Globus pallidus (tissue), 1 donor: ENCODE data around the gene LCE7A.

ENCODE experiments used
- DNase-seq: peaks from one replicate; pipeline ENCODE4 v3.0.0-alpha.2; 2015; ENCODE audit warnings: low spot score

Gene LCE7A, protein sequence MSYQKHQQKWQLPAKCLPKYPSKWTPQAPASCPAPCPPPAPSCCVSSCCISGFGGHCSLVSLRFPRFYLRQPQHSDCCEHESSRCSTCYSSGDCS

DNA sequence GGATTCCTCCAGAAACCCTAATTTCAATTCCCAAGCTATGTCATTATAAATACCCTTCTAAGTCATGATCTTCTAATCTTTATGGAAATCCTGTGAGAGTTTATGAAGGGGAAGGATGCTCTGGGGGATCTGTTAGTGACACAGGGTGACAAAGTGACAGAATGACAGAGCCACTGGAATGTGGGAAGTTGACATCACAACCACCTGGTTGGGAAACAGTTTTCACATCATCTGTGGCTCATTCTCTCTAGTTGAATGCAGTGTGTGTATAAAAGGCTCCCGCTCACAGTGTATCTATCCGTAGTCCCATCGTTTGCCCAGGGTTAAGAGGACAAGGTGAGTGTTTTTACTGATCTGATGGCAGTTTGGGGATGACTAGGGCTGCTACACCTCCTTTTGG, at the start of gene LCE7A:
Gene LCE7A, plus strand, starts transcription at position 301 of the 400 bp plus-strand sequence. CDS start 702 bp downstream, outside the sequence.
- DNase-seq = no peak

DNA sequence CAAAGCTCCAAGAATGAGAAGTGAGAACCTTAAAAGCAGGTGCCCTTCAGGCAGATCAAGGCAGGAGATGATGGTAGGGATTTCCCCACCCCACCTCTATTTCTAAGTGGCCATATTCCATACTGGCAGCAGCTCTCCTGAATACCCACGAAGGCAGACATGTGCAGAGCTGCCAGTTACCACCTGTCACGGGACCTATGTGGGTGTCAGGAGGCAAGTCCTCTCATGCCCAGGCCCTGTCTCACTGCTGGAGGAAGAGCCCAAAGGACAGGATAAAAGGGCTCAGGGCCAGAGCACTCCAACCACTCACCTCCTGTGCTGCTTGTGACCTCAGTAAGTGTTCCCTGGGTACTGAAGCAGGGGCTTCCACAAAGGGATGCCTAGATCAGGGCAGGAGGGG, 48.7 kb upstream of the LCE7A start:
- no peak for DNase-seq

DNA sequence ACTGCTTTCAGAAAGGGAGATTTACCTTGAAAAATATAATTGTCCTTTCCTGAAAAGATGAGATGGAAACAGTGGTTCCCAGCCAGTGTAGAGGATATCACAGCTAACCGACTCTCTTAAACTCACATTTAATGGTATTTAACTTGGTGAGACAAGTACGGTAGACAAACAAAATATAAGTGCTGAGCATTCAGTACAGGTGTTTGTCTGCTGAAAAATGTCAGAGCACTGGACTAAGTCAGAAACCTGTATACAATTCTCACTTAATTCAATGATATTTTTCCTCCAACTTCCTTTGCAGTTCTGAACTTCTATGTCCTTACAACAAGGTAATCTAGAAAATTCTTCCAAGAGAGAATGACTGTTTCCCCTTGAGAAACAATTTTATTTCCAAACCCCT, 48.1 kb upstream of the LCE7A start, which contains the start of gene LCE1B:
Gene LCE1B, plus strand, starts transcription at position 301 of the 400 bp plus-strand sequence. CDS start 476 bp downstream, outside the sequence.
- no peak for DNase-seq

DNA sequence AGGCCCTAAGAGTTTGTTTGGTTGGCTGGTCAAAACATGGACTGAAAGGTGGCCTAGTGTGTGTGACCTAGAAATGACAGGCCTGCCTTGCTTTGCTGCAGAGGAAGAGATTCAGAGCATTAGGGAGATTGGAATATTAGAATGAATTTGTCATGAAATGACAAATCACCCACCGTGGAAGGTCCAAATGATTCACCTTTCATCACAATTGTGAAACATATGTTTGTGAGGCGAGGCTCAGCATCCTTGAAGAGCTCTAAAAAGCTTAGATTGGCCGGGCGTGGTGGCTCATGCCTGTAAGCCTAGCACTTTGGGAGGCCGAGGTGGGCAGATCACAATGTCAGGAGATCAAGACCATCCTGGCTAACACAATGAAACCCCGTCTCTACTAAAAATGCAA, 42.5 kb upstream of the LCE7A start:
- no peak for DNase-seq

DNA sequence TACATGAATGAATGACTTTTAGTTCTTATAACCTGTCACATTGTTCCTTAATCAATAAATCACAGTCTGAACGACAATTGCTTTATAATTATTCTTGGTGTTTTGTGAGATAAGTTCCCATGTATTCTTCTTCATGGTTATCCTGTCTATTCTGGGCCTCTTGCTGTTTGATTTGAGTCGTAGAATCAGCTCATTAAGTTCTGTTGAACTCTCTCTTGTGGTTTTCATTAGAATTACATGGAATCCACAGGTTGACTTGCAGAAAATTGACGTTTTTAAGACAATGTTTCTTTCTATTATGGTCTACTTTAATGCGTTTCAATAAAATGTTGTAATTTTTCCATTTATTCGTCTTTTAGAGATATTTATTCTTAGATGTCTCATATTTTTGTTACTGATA, 36.5 kb upstream of the LCE7A start:
- no peak for DNase-seq

DNA sequence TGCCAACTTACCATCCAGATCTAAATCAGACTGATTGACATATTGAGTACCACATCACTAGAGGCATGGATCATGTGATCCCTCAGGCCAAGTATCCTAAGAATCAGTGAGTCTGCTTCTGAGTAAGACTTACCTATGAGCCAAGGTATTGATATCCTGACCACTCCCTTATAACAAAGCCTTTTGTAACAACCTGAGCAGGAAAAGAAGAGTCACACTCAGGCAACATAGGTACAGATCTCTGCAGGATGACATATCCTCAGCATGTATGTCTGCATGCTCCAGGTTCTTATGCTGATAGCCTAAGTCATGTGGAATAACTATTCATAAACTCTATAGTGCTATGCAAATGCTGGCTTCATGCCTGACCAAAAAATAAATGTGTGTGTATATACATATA, 34.8 kb upstream of the LCE7A start:
- DNase-seq = no peak

DNA sequence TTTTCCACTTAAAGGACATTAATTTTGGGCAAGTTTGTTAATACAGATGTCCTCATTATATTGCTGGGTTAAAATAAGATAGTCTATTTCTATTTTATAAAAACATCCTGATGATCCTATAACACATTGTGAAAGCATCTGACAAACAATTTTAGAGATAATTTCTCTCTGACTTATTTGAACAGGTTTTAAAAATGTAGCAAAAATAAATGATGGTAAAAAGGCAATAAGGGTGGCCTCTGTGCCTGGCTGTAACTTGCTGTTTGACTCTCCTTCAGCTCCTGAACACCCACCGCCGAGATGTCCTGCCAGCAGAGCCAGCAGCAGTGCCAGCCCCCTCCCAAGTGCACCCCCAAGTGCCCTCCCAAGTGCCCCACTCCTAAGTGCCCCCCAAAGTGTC, 32.6 kb upstream of the LCE7A start, which contains the start of gene LCE1A:
Gene LCE1A, plus strand, starts transcription at position 301 of the 400 bp plus-strand sequence. Its CDS starts 0 bp downstream, at position 301.
- DNase-seq = no peak

DNA sequence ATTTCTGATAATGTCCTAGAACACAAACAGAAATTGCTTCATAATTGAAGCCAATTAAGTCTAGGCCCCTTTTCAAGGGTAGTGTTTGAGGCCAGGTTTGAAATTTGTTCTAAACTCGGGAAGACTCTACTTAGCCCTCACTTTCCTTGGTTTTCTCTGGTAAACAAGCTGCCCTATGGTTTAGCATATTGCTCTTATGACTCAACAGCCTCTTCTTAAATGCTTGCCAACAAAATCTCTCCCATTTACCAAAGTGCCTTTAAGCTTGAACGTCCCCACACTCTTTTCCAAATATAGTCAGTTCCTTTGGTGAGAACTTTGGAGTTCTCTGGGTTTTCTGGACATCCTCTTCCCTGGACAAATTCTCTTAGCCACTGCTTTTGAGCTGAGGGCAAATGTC, 22.9 kb upstream of the LCE7A start:
- DNase-seq = no peak

DNA sequence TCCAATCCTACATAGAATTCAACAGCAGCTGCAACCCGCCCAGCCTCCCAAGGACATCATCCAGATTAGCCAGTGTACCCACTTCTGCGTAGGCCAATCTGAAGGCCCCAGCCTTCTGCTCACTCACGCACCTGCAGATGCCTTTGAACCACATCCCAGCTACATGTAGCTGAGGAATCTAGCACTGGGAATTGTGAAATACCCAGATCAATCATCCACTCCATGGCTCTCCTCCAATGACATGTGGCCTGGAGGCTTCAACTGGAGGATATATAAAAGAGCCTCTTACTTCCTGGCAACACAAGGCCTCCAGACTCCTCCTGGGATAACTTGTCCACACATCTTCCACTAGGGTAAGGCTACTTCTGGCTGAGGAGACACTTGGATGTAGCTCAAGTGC, 17.2 kb upstream of the LCE7A start, which contains the start of gene LCE6A:
Gene LCE6A, plus strand, starts transcription at position 301 of the 400 bp plus-strand sequence. CDS start 665 bp downstream, outside the sequence.
- no peak for DNase-seq

DNA sequence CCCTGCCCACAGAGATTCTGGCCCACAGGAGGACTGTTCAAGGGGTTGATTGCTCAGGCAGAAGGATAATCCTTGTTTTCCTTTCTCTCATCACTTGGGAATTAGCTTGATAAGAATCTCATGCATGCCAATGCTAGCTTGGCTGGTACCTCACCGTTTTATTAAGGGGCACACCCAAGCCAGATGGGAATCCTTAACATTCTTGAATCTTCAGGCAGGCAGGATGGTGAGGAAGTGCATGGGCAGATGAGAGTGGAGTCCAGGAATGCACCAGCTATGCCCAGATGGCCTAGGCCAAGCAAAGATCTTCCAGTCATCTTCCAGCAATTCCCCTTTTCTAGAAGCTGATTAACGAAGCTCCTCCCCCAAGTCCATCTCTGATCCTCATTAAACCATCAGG, 4.1 kb upstream of the LCE7A start:
- DNase-seq = no peak

DNA sequence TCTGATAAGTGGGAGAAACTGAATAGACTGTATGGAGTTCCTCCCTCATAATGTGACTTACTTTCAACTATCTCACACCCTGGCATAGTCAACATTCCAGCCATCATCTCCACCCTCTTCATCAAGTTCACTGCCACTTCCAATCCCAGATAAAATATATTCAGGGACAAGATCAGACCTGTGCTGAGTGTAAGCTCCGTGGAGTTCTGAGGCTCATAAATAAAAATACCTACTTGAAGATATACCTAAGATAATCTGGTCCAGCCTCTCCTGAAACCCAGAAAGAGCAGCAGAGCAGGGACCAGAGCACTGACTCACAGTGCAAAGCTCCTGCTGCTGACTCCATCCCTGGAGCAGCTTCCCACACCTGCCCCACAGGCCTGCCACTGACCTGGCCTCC, 1.7 kb upstream of the LCE7A start:
- no peak for DNase-seq

DNA sequence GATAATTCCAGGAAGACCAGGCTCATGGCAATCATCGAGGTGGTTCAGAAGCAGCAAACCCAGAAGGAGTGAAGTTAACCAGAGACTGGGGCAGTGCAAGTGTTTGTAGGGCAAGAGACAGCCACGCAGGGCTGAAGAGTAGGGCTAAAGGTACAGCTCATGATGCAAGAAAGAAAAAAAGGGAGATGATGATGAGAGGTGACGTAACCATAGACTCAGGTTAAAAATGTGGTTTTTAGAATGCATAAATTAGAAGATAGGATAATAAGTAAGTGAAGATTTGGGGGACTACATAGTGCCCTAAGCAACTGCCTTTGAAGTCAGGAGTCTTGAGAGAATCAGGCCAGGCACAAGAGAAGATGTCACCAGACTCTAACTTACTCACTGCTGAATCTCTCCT, 333 bp downstream of the LCE7A start:
- no peak for DNase-seq

DNA sequence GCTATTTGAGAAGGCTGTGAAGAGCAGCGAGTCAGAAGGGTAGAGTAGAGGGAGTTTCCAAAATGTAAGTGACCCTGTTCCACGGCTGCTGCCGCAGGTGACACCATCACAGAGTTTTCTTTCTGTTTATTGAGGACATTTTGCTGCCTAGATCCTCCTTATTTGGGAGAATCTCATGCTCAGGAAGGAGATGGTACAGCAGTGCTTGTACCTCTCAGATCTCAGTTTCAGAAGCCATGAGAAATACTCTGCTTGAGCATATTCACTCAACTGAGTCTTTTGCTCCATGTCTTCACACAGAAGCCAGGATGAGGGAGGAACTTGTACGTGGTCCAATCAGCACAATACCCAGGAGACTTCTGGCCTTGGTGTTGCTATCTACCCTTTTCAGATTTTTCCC, 1.6 kb downstream of the LCE7A start:
- DNase-seq = no peak

DNA sequence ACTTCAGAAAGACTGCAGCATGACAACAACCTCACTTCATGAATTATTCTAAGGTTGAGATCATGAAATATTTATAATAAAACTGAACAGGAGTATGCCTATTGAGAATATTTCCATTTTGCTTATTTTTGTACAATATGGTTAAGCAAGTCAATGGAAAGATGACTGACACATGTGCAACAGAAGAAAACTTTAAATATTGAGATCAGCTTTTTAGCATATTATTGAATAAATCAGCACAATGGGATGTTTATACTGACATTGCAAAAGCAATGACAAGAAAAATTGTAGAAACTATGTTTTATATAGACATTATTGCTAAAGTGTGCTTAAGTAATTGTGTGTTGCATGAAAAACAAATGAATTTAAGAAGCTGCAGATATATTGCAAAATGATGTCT, 4.6 kb downstream of the LCE7A start:
- DNase-seq = no peak

DNA sequence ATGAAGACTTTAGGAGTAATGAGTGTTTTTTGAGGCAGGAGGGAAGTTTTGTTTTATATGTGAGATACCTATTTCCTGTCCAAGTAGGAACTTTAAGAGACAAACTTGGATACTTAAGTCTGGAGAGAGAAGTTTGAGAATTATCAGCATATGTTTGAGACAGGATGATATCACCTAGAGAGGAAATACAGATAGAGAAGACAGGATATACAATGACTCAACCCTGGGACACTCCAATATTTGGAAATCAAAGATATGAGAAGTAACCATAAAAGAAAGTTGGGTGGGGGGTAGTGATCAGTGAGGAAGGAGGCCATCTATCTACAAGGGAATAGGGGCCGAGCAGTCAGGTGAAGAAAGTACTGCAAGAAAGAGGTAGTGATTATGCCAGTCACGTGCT, 6.5 kb downstream of the LCE7A start:
- DNase-seq = no peak

DNA sequence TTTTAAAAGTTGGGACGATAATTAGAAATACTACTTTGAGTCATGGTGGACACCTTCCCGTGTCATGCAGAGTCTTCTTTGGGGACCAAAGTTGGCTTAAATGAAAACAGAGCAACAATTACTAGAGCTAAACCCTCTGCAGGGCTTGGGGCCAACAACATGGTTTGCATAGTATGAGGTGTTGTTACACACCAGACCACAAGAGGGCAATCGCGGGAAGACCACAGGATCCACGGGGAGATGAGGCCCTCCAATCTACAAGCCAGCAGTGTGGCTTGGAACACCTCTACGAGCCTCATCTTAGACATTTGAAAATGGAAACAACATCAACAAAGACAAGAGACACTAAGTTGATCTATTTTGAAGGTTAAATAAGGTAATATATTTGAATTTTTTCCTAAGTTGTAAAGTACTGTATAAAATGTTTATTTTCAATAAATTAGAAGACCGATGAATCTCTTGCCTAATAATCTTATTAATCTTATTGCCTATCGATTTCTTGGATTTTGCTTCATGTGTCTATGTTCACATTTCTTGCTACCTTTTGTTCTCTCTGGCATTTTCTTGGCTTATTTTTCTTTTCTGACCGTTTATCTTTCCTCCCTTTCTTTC, 10.1 kb downstream of the LCE7A start:
- peak; percentile 52 for DNase-seq

DNA sequence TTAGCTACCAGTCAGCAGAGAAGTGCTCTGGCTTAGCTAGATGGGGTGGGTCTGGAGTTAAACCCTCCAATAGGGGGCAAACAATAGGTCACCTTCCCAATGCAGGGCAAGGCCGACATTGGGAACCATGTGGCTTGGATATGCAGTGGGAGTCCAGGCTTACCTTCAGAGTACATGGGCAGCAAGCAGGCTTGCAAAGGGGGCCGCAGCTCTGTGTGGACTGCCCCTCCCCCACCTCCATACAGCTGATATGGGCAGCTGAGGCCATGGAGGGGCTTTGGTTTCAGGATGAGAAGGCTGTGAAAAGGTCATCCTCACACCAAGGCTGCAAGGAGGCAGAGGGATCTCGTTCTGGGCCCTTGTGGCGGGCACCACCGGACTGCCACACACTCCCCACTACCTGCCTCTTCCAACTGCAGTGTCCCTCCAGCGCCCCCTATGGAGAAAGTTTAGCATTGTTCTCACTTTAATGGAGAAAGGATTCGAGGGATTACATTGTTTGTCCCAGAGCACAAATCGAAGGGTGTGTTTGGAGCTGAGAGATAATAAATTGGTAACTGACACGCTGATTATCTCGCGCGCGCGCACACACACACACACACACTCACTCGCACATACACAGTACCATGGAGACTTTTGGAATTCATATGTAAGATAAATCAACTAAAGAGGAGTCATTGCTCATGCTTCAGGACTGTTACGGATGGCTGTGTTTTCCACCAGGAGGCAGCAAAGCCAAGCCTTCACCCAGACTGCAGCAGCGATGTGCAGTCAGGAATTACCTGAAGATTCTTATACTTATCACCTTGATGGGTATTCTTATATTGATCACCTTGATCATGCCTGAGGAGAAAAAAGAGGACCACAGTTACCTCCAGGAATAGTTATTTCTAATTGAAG, 11.3 kb downstream of the LCE7A start:
- no peak for DNase-seq

DNA sequence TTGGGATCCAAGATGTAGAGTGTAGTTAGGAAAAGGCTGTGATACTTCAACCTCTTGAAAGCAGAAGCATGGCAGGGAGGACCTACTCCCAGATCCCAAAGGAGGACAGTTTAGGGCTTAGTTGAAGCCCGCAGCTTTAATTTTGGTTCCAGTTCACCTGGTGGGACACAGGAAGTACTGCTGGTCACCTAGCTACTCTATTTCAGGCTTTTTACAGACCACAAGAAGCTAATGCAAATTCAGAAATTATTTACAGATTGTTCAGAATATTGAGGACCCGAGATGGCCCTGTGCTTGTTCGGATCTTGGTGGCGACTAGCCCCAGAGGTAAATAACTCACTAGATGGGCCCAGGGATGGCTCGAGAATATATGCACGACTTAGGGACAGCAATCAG, 11.9 kb downstream of the LCE7A start:
- DNase-seq = no peak

DNA sequence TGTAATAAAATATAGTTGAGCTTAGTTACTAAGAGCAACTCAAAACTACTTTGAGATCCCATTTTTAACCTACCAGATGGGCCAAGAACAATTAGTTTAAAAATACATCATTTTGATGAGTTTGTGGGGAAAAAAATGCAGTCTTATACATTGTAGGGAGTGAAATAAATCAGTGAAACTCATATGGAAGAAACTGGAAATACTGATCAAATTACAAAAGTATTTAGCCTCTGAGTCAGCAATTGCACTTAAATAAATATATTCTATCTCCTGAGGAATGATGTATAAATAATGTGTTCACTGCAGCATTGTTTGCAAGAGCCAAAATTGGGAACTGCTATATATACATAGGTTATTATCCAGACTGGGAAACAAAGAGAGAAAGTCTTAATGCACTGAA, 13.7 kb downstream of the LCE7A start:
- DNase-seq = no peak

DNA sequence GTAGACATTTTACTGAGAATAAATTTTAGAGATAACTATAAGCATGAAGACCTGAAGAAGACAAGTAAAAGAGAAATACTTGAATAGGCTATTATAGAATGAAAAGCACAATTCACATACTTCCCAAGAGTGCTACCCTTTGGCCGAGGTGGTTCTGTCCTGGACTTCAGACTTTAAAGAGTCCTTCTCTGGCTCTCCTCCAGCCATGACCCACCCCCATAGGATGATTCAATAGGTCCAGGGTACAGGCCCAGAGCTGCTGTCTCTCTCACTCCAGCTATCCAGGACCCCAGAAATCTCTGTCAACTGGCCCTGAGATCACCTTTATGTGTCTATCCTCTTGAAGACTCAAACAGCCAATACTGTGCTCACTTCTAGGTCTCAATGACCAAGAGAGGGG, 17.0 kb downstream of the LCE7A start:
- DNase-seq = no peak

DNA sequence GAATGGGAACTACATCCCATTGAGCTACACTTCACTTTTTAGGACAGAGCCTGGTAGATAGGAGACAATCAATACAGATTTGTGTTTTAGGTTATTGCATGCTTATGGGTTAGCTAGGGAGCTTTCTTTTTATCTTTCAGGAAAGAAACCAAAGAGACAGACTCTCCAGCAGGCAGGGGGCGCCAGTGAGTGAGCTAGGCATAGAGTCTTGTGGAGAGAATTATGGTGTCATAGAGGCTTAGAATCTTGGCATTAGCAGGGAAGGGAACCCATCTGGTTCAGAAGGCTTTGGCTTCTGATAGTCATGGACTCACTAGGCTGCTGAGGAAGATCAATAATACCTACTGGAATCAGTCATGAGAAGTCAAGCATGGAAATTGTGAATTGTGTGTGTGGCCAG, 18.2 kb downstream of the LCE7A start, which contains the start of gene SMCP:
Gene SMCP, plus strand, starts transcription at position 281 of the 400 bp plus-strand sequence. CDS start 6,101 bp downstream, outside the sequence.
- no peak for DNase-seq

DNA sequence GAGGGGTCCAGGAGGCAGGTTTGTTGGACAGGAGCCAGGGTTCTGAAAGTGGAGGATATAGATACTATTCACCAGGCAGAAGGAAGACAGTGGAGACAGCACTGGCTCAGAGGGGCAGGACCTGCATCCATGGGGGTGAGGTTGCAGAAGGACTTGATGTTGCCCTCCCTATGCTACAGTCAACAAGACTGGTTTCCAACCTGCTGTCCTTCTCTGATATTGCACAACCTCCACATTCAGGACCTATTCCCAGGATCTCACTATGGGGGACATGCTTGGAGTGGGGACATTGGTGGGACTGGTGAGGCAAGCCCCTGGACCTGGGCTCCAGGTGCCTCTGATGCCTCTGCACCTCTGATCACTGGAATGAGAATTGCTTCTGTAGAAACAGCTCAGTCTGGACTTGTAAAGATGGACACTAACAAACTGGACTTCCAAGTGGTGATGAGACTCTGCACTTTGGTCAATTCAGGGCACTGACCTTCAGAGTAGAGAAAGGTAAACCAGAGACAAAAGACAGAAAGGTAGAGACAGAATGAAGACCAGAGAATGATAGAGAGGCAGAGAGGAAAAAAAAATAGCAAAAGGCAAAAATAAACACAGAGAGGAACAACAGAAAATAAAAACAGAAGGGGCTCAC, 19.9 kb downstream of the LCE7A start:
- no peak for DNase-seq
